Measurements from ENCODE around the gene HMGXB4. TPM values are rescaled to one million over a fixed set of nuclear protein-coding genes. Genes with fewer than 3 reads are reported as not detected.

HMGXB4 gene
- polyA plus RNA-seq, 4 donors = 7.0 to 17.0 (median 8.9) TPM

DNA sequence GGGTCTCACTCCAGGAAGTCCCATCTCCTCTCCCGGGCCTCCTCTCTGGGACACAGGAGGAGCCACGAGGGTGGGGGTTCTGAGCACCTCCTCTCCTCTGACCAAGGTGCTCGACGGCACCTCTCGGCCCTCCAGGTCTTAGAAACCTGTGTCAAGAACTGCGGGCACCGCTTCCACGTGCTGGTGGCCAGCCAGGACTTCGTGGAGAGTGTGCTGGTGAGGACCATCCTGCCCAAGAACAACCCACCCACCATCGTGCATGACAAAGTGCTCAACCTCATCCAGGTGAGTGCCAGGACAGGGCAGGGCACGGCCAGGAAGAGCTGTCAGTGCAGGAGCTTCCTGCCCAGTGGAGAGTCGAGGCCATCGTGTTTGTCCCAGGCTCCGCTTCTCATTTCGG lies 65.6 kb downstream of the HMGXB4 start:
- H3K27me3 ChIP-seq (ENCODE audit: control insufficient read depth in 3 of 3, insufficient read depth in 3 of 3, low read length in 3 of 3) = no peaks in the 10 kb centered on the region
- WGBS, 3 donors = 87 to 96% (median 91%) methylated on average over 15 of the region's 15 CpGs
- no peak overlapping the region for H3K27ac ChIP-seq (ENCODE audit: low read depth in 1 of 3, low read length in 2 of 3)
- H3K4me1 ChIP-seq (ENCODE audit: control insufficient read depth in 3 of 3, insufficient read depth in 2 of 3, low read depth in 1 of 3, low read length in 2 of 3) = peaks cover 0 to 2% (median 2%) of the 10 kb centered on the region in 3 donors
- FAIRE-seq (no peak), DNase-seq (no peak)
- no peak overlapping the region for H3K4me3 ChIP-seq (ENCODE audit: low read depth in 1 of 3, low read length in 3 of 3)
- no peaks in the 10 kb centered on the region for H3K9me3 ChIP-seq (ENCODE audit: control insufficient read depth in 2 of 2, insufficient read depth in 1 of 2, low read depth in 1 of 2, low read length in 1 of 2)
- H3K36me3 ChIP-seq (ENCODE audit: control insufficient read depth in 3 of 3, insufficient read depth in 2 of 3, low read depth in 1 of 3, low read length in 3 of 3) = peaks cover 13 to 84% (median 31%) of the 10 kb centered on the region in 3 donors

DNA sequence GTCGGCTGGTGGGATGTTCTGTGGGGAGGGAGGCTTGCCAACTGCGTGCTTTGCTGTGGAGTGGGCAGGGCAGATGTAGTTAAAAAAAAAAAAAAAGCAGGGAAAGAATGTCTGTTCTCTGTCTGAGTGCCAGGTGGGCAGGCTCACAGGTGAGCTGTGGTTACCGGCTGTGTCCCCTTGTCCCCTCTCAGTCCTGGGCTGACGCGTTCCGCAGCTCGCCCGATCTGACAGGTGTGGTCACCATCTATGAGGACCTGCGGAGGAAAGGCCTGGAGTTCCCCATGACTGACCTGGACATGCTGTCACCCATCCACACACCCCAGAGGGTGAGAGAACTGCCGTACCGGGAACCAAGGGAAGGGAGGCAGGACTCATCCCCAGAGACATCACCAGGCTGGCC lies 66.0 kb downstream of the HMGXB4 start:
- Histone ChIP-seq H3K36me3 (ENCODE audit: control insufficient read depth in 3 of 3, insufficient read depth in 2 of 3, low read depth in 1 of 3, low read length in 3 of 3) (peaks cover 13 to 84% (median 30%) of the 10 kb centered on the region in 3 donors), H3K9me3 (ENCODE audit: control insufficient read depth in 2 of 2, insufficient read depth in 1 of 2, low read depth in 1 of 2, low read length in 1 of 2) (no peaks in the 10 kb centered on the region), H3K4me3 (ENCODE audit: low read depth in 1 of 3, low read length in 3 of 3) (no peak overlapping the region), H3K4me1 (ENCODE audit: control insufficient read depth in 3 of 3, insufficient read depth in 2 of 3, low read depth in 1 of 3, low read length in 2 of 3) (peaks cover 0 to 6% (median 2%) of the 10 kb centered on the region in 3 donors), H3K27me3 (ENCODE audit: control insufficient read depth in 3 of 3, insufficient read depth in 3 of 3, low read length in 3 of 3) (no peaks in the 10 kb centered on the region), H3K27ac (ENCODE audit: low read depth in 1 of 3, low read length in 2 of 3) (no peak overlapping the region)
- 94 to 95% (median 95%) methylated on average over 11 of the region's 11 CpGs for WGBS, 3 donors
- FAIRE-seq (no peak), DNase-seq (no peak)

DNA sequence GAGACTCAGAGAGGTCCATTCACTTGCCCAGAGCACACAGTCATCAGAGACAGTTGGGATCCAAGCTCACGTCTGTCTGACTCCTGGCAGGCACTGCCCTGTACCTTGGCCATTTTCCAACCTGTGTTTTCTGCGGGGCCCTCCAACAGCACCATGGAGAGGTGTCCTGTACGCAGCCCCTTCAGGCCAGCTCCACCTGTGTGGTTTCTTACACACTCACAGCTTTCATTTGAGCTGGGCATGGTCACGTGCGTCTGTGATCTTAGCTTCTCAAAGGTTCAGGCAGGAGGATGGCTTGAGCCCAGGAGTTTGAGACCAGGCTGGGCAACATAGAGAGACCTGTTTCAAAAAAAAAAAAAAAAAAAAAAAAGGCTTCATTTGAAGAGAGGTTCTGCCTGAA lies 66.8 kb downstream of the HMGXB4 start:
- Histone ChIP-seq H3K27ac (ENCODE audit: low read depth in 1 of 3, low read length in 2 of 3) (no peak overlapping the region), H3K9me3 (ENCODE audit: control insufficient read depth in 2 of 2, insufficient read depth in 1 of 2, low read depth in 1 of 2, low read length in 1 of 2) (no peaks in the 10 kb centered on the region), H3K36me3 (ENCODE audit: control insufficient read depth in 3 of 3, insufficient read depth in 2 of 3, low read depth in 1 of 3, low read length in 3 of 3) (peaks cover 13 to 82% (median 30%) of the 10 kb centered on the region in 3 donors), H3K4me1 (ENCODE audit: control insufficient read depth in 3 of 3, insufficient read depth in 2 of 3, low read depth in 1 of 3, low read length in 2 of 3) (peaks cover 0 to 11% (median 2%) of the 10 kb centered on the region in 3 donors), H3K4me3 (ENCODE audit: low read depth in 1 of 3, low read length in 3 of 3) (no peak overlapping the region), H3K27me3 (ENCODE audit: control insufficient read depth in 3 of 3, insufficient read depth in 3 of 3, low read length in 3 of 3) (no peaks in the 10 kb centered on the region)
- no peak for FAIRE-seq
- 88 to 89% (median 89%) methylated on average over 5 of the region's 5 CpGs for WGBS, 3 donors
- no peak for DNase-seq

DNA sequence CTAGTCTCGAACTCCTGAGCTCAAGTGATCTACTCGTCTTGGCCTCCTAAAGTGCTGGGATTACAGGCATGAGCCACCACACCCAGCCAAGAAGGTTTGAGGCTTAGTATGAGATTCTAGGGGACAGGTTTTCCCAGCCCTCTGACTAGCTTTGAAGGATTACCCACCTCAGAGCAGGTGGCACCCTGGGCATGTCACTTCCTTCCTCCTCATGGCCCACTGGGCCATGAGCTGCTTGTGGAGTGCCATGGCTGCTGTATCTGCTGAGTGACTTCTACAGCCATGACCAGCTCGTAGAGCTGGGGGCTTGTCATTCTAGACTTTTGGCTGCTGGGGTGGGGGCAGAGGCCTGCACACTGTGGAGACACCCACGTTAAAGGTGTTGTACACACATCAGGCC lies 67.5 kb downstream of the HMGXB4 start:
- Histone ChIP-seq H3K4me3 (ENCODE audit: low read depth in 1 of 3, low read length in 3 of 3) (no peak overlapping the region), H3K36me3 (ENCODE audit: control insufficient read depth in 3 of 3, insufficient read depth in 2 of 3, low read depth in 1 of 3, low read length in 3 of 3) (peaks cover 13 to 78% (median 30%) of the 10 kb centered on the region in 3 donors), H3K27me3 (ENCODE audit: control insufficient read depth in 3 of 3, insufficient read depth in 3 of 3, low read length in 3 of 3) (no peaks in the 10 kb centered on the region), H3K4me1 (ENCODE audit: control insufficient read depth in 3 of 3, insufficient read depth in 2 of 3, low read depth in 1 of 3, low read length in 2 of 3) (peaks cover 0 to 12% (median 2%) of the 10 kb centered on the region in 3 donors), H3K27ac (ENCODE audit: low read depth in 1 of 3, low read length in 2 of 3) (no peak overlapping the region), H3K9me3 (ENCODE audit: control insufficient read depth in 2 of 2, insufficient read depth in 1 of 2, low read depth in 1 of 2, low read length in 1 of 2) (no peaks in the 10 kb centered on the region)
- DNase-seq = no peak
- FAIRE-seq = no peak
- 85 to 93% (median 92%) methylated on average over 4 of the region's 4 CpGs for WGBS, 3 donors

DNA sequence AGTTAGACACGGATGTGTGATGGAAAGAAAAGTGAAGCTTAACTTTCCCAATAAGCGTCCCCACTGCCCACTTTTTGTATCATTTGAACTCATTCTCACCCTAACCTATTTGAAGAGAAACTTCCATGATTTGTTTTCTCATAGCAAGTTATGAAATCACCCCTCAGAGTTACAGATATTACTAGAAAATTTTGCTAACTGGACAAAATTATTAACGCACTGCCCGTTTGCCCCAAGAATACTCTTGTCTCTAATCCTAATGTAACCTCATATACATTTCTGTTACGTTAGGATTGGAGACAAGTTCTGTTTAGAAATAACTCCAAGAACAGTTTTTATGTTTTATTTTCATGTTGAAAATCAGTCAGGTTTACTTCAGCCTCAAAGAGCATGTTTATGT lies 67.9 kb downstream of the HMGXB4 start:
- no peak overlapping the region for H3K27ac ChIP-seq (ENCODE audit: low read depth in 1 of 3, low read length in 2 of 3)
- no peak overlapping the region for H3K4me3 ChIP-seq (ENCODE audit: low read depth in 1 of 3, low read length in 3 of 3)
- H3K9me3 ChIP-seq (ENCODE audit: control insufficient read depth in 2 of 2, insufficient read depth in 1 of 2, low read depth in 1 of 2, low read length in 1 of 2) = no peaks in the 10 kb centered on the region
- no peaks in the 10 kb centered on the region for H3K27me3 ChIP-seq (ENCODE audit: control insufficient read depth in 3 of 3, insufficient read depth in 3 of 3, low read length in 3 of 3)
- peaks cover 0 to 15% (median 2%) of the 10 kb centered on the region in 3 donors for H3K4me1 ChIP-seq (ENCODE audit: control insufficient read depth in 3 of 3, insufficient read depth in 2 of 3, low read depth in 1 of 3, low read length in 2 of 3)
- FAIRE-seq = no peak
- DNase-seq = no peak
- 92 to 95% (median 94%) methylated on average over 5 of the region's 5 CpGs for WGBS, 3 donors
- H3K36me3 ChIP-seq (ENCODE audit: control insufficient read depth in 3 of 3, insufficient read depth in 2 of 3, low read depth in 1 of 3, low read length in 3 of 3) = peaks cover 13 to 78% (median 30%) of the 10 kb centered on the region in 3 donors

DNA sequence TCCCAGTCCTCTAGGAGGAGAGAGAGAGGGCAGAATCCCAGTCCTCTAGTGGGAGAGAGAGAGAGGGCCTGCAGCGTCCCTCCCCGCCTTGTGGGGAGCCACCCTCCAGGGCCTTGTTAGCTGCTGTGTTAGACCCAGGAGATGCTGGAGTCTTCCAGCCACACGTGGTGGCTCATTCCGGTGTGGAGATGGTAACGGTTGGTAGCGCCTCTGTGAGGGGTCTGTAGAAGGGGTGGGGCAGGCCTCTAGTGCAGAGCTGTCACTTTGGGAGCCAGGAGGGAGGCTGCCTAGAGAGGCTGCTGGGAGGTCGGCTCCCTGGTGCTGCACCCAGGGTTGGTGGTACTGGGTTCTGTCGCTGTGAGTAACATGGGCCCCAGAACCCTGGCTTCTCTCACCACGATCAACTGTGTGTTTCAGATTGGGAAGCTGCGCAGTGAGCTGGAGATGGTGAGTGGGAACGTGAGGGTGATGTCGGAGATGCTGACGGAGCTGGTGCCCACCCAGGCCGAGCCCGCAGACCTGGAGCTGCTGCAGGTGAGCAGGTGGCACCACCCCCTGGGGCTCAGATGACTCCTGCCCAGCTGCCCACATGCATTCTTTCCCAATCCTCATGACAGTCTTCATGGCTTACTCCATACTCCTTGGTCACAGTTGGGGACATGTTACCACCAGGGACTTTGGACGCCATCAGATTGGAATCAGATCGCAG lies 69.7 kb downstream of the HMGXB4 start:
- H3K4me1 ChIP-seq (ENCODE audit: control insufficient read depth in 3 of 3, insufficient read depth in 2 of 3, low read depth in 1 of 3, low read length in 2 of 3) = peaks cover 2 to 33% (median 5%) of the 10 kb centered on the region in 3 donors
- DNase-seq (no peak), FAIRE-seq (no peak)
- peaks cover 10 to 79% (median 32%) of the 10 kb centered on the region in 3 donors for H3K36me3 ChIP-seq (ENCODE audit: control insufficient read depth in 3 of 3, insufficient read depth in 2 of 3, low read depth in 1 of 3, low read length in 3 of 3)
- no peak overlapping the region for H3K4me3 ChIP-seq (ENCODE audit: low read depth in 1 of 3, low read length in 3 of 3)
- H3K9me3 ChIP-seq (ENCODE audit: control insufficient read depth in 2 of 2, insufficient read depth in 1 of 2, low read depth in 1 of 2, low read length in 1 of 2) = no peaks in the 10 kb centered on the region
- 95 to 96% (median 95%) methylated on average over 17 of the region's 17 CpGs for WGBS, 3 donors
- no peaks in the 10 kb centered on the region for H3K27me3 ChIP-seq (ENCODE audit: control insufficient read depth in 3 of 3, insufficient read depth in 3 of 3, low read length in 3 of 3)
- H3K27ac ChIP-seq (ENCODE audit: low read depth in 1 of 3, low read length in 2 of 3) = no peak overlapping the region

DNA sequence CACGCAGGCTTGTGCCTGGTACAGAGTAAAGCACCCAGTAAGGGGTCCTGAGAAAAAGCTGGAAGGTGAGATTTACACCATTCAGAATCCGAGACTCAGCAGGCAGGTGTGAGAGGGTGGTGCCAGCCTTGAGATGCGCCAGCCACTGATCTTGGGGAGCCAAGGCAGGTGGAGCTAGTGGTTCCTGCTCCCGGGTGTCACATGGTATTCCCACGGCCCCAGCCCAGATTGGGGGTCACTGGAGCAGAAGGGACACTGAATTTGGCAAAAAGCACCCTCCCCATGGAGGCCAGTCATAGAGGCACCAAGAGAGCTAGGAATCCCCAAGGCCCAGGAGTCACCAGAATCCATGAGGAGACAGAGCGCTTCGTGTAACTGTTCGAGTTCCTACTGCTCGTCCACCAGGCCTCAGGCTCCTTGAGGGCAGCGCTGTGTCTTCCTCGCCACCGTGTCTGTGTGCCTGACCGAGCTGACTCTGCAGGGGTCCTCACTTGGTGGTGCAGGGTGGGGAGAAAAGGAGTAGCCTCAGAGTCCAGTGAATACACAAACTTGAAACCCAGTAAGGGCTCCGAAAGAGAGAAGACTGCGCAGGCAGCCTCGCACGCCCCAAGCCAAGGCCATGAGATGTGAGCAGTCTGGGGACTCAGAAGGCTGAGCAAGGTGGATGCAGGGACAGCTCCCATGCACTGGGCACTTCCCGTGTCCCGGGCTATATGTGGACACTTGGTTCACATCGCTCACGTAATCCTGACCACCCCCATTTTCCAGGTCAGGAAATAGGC lies 70.6 kb downstream of the HMGXB4 start:
- H3K27me3 ChIP-seq (ENCODE audit: control insufficient read depth in 3 of 3, insufficient read depth in 3 of 3, low read length in 3 of 3) = no peaks in the 10 kb centered on the region

DNA sequence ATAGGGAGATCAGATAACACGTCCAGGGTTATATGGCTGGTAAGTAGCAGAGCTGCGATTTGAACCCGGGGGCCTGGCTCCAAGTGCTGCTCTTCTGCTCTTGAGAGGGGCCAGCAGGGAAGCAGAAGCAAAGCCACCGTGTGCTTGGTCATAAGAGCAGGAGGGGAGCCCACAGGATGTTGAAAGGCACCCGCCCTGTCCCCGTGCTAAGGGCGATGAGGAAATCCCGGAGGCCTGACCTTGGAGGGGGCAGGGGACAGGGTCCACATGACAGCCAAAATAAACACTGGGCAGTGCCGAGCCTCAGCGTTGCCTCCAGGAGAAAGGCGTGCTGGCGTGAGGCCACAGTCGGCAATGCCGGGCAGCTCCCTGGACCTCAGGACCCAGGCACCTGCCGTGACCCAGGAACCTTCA lies 71.2 kb downstream of the HMGXB4 start:
- Histone ChIP-seq H3K9me3 (ENCODE audit: control insufficient read depth in 2 of 2, insufficient read depth in 1 of 2, low read depth in 1 of 2, low read length in 1 of 2) (no peaks in the 10 kb centered on the region), H3K27me3 (ENCODE audit: control insufficient read depth in 3 of 3, insufficient read depth in 3 of 3, low read length in 3 of 3) (no peaks in the 10 kb centered on the region), H3K4me1 (ENCODE audit: control insufficient read depth in 3 of 3, insufficient read depth in 2 of 3, low read depth in 1 of 3, low read length in 2 of 3) (peaks cover 2 to 45% (median 5%) of the 10 kb centered on the region in 3 donors), H3K36me3 (ENCODE audit: control insufficient read depth in 3 of 3, insufficient read depth in 2 of 3, low read depth in 1 of 3, low read length in 3 of 3) (peaks cover 7 to 75% (median 30%) of the 10 kb centered on the region in 3 donors), H3K4me3 (ENCODE audit: low read depth in 1 of 3, low read length in 3 of 3) (no peak overlapping the region), H3K27ac (ENCODE audit: low read depth in 1 of 3, low read length in 2 of 3) (peak overlapping the region in 1 of 3 donors; percentile 39)
- DNase-seq (peak in 1 of 2 donors; percentile 84), FAIRE-seq (no peak)
- WGBS, 3 donors = 62 to 87% (median 72%) methylated on average over 15 of the region's 15 CpGs

More for the DNA sequence above, 70.6 kb downstream of the HMGXB4 start:
- peak overlapping the region in 1 of 3 donors; percentile 39 for H3K27ac ChIP-seq (ENCODE audit: low read depth in 1 of 3, low read length in 2 of 3)
- FAIRE-seq = no peak
- 92 to 97% (median 94%) methylated on average over 21 of the region's 21 CpGs for WGBS, 3 donors
- H3K4me1 ChIP-seq (ENCODE audit: control insufficient read depth in 3 of 3, insufficient read depth in 2 of 3, low read depth in 1 of 3, low read length in 2 of 3) = peaks cover 2 to 39% (median 5%) of the 10 kb centered on the region in 3 donors
- no peaks in the 10 kb centered on the region for H3K9me3 ChIP-seq (ENCODE audit: control insufficient read depth in 2 of 2, insufficient read depth in 1 of 2, low read depth in 1 of 2, low read length in 1 of 2)
- no peak overlapping the region for H3K4me3 ChIP-seq (ENCODE audit: low read depth in 1 of 3, low read length in 3 of 3)
- H3K36me3 ChIP-seq (ENCODE audit: control insufficient read depth in 3 of 3, insufficient read depth in 2 of 3, low read depth in 1 of 3, low read length in 3 of 3) = peaks cover 10 to 75% (median 33%) of the 10 kb centered on the region in 3 donors
- DNase-seq = no peak

All from small intestine (tissue), 7 donors.